ENCODE measurements around the gene SRGAP1. TPM values are rescaled to one million over a fixed set of nuclear protein-coding genes. Genes with fewer than 3 reads are reported as not detected.
"Not testable (repeated sequence)": the region's sequence is repeated elsewhere in the genome, so short reads cannot be mapped to it uniquely, and the experiment has no call there.

The SRGAP1 gene
- total RNA-seq, 1 donor from 2014 or later = 49.3 TPM

DNA sequence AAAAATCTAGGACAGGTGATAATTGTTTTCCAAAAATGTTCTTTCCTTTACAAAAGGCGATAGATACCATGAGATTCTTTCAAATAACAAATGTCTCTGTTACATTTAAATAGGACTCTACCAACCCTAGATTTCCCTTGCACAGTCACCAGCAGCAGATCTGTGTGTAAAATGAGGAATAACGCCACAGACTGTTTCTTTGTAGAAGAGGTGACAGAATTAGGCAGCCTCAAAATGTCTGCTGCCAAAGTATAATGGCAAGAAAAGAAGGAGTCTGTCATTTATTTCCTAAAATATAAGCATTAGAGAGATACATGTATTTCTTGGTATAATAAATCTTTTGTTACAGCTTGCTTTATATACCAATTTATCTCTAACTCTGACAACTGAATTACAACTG lies 8.5 kb upstream of the SRGAP1 start:
- Mint-ChIP-seq H3K36me3 (ENCODE audit: low read depth, unreplicated experiment) (no peaks in the 10 kb centered on the region), H3K27ac (ENCODE audit: unreplicated experiment) (no peak overlapping the region), H3K9me3 (ENCODE audit: unreplicated experiment) (no peaks in the 10 kb centered on the region), H3K4me1 (ENCODE audit: unreplicated experiment) (no peaks in the 10 kb centered on the region), H3K4me3 (ENCODE audit: unreplicated experiment) (no peak overlapping the region), H3K27me3 (ENCODE audit: unreplicated experiment) (peaks cover 5% of the 10 kb centered on the region)
- no peak for DNase-seq (ENCODE audit: low spot score)
- TF ChIP-seq, protein P1, sequence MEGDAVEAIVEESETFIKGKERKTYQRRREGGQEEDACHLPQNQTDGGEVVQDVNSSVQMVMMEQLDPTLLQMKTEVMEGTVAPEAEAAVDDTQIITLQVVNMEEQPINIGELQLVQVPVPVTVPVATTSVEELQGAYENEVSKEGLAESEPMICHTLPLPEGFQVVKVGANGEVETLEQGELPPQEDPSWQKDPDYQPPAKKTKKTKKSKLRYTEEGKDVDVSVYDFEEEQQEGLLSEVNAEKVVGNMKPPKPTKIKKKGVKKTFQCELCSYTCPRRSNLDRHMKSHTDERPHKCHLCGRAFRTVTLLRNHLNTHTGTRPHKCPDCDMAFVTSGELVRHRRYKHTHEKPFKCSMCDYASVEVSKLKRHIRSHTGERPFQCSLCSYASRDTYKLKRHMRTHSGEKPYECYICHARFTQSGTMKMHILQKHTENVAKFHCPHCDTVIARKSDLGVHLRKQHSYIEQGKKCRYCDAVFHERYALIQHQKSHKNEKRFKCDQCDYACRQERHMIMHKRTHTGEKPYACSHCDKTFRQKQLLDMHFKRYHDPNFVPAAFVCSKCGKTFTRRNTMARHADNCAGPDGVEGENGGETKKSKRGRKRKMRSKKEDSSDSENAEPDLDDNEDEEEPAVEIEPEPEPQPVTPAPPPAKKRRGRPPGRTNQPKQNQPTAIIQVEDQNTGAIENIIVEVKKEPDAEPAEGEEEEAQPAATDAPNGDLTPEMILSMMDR (IDR thresholded peaks at IDR 0.05; ENCODE audit: unreplicated experiment) = no peak

DNA sequence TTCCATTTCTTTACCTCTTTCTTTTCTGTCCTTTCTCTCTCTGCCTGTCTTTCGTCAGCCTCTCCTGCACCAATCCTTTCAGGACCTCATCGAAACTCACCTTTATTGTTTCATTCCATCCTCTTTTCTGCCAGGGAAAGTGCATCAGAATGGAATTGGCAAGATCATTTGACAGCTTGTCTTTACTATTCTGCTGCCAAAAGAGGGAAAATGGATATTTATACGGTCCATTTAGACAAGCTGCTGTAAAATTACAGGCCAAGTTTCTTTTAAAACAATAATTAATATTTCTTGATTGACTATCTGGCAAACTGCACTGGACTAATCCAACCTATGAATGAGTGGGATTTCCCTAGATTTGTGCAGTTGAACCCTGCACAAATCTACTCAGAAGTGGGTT lies 7.6 kb upstream of the SRGAP1 start:
- Mint-ChIP-seq H3K9me3 (ENCODE audit: unreplicated experiment) (no peaks in the 10 kb centered on the region), H3K4me1 (ENCODE audit: unreplicated experiment) (peaks cover 5% of the 10 kb centered on the region), H3K27ac (ENCODE audit: unreplicated experiment) (no peak overlapping the region), H3K4me3 (ENCODE audit: unreplicated experiment) (no peak overlapping the region), H3K27me3 (ENCODE audit: unreplicated experiment) (peaks cover 5% of the 10 kb centered on the region), H3K36me3 (ENCODE audit: low read depth, unreplicated experiment) (no peaks in the 10 kb centered on the region)
- no peak for DNase-seq (ENCODE audit: low spot score)
- TF ChIP-seq, protein P1 (IDR thresholded peaks at IDR 0.05; ENCODE audit: unreplicated experiment) = no peak

DNA sequence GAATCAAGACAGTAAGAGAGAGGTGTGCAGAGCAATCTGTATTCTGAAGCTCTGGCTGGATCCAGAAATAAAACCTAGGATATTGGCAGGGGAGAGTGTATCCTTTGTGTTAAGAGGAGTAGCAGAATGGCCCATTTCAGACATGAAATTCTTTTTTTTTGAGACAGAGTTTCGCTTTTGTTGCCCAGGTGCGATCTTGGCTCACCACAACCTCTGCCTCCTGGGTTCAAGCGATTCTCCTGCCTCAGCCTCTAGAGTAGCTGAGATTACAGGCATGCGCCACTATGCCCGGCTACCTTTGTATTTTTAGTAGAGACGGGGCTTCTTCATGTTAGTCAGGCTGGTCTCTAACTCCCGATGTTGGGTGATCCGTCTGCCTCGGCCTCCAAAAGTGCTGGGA lies 6.1 kb upstream of the SRGAP1 start:
- Mint-ChIP-seq H3K4me1 (ENCODE audit: unreplicated experiment) (peaks cover 10% of the 10 kb centered on the region), H3K27me3 (ENCODE audit: unreplicated experiment) (peaks cover 3% of the 10 kb centered on the region)

DNA sequence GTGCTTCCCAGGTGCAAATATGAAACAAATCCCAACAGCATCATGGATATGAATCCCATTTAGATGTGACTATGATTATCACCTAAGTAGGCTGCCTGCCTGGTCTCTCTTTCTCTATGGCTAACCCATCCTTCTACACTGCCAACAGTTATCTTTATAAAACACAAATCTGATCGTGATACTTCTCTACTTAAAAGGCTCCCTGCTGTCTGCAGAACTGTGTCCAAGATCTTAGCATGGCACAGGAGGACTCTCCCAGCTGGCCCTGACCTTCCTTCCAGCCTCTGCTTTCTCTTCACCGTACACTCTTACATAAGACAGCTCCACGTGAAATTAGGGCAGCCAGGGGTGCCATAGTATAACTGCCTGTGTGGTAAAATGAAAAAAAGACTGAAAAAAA lies 3.5 kb upstream of the SRGAP1 start:
- Mint-ChIP-seq H3K27me3 (ENCODE audit: unreplicated experiment) (peaks cover 2% of the 10 kb centered on the region), H3K4me1 (ENCODE audit: unreplicated experiment) (peaks cover 17% of the 10 kb centered on the region), H3K9me3 (ENCODE audit: unreplicated experiment) (no peaks in the 10 kb centered on the region), H3K27ac (ENCODE audit: unreplicated experiment) (no peak overlapping the region), H3K4me3 (ENCODE audit: unreplicated experiment) (no peak overlapping the region), H3K36me3 (ENCODE audit: low read depth, unreplicated experiment) (peaks cover 3% of the 10 kb centered on the region)
- TF ChIP-seq, protein P1 (IDR thresholded peaks at IDR 0.05; ENCODE audit: unreplicated experiment) = no peak
- no peak for DNase-seq (ENCODE audit: low spot score)

More for the DNA sequence above, 6.1 kb upstream of the SRGAP1 start:
- H3K36me3 Mint-ChIP-seq (ENCODE audit: low read depth, unreplicated experiment) = peaks cover 3% of the 10 kb centered on the region
- DNase-seq (ENCODE audit: low spot score) = no peak
- no peaks in the 10 kb centered on the region for H3K9me3 Mint-ChIP-seq (ENCODE audit: unreplicated experiment)
- TF ChIP-seq, protein P1 (IDR thresholded peaks at IDR 0.05; ENCODE audit: unreplicated experiment) = no peak
- no peak overlapping the region for H3K27ac Mint-ChIP-seq (ENCODE audit: unreplicated experiment)
- H3K4me3 Mint-ChIP-seq (ENCODE audit: unreplicated experiment) = no peak overlapping the region

DNA sequence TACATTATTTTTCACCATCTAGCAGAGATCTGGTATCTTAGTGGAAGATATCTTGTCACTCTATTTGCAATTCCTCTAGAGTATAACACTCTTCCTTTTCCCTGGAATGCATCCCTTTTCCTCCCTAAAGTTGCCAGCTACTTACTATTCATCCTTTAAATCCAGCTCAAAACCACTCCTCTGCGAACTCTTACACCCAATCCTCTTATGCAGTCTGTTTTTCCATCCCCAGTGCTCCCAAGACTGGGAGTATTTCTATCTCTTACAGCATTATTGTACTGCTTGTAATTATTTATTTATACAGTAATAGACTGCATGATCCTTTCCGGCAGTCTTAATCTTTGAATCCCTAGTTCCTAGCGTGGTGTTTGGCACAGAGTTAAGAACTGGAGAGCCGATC lies 2.9 kb upstream of the SRGAP1 start:
- Mint-ChIP-seq H3K27ac (ENCODE audit: unreplicated experiment) (no peak overlapping the region), H3K36me3 (ENCODE audit: low read depth, unreplicated experiment) (peaks cover 3% of the 10 kb centered on the region), H3K27me3 (ENCODE audit: unreplicated experiment) (peaks cover 2% of the 10 kb centered on the region), H3K4me3 (ENCODE audit: unreplicated experiment) (no peak overlapping the region), H3K9me3 (ENCODE audit: unreplicated experiment) (no peaks in the 10 kb centered on the region), H3K4me1 (ENCODE audit: unreplicated experiment) (peaks cover 23% of the 10 kb centered on the region)
- no peak for DNase-seq (ENCODE audit: low spot score)
- TF ChIP-seq, protein P1 (IDR thresholded peaks at IDR 0.05; ENCODE audit: unreplicated experiment) = no peak

DNA sequence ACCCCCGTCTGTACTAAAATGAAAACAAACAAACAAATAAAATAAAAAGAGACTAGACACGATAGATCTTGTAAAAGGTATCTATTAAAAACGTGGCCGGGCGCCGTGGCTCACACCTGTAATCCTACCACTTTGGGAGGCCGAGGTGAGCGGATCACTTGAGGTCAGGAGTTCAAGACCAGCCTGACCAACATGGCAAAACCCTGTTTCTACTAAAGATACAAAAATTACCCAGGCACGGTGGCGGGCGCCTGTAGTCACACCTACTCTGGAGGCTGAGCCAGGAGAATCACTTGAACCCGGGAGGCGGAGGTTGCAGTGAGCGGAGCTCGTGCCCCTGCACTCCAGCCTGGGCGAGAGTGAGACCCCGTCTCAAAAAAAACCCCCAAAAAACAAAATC lies 1.8 kb upstream of the SRGAP1 start:
- H3K27ac Mint-ChIP-seq (ENCODE audit: unreplicated experiment) = peak overlapping the region; percentile 40
- H3K4me3 Mint-ChIP-seq (ENCODE audit: unreplicated experiment) = peak overlapping the region; percentile 93
- DNase-seq (ENCODE audit: low spot score); H3K9me3 Mint-ChIP-seq (ENCODE audit: unreplicated experiment); H3K27me3 Mint-ChIP-seq (ENCODE audit: unreplicated experiment); H3K36me3 Mint-ChIP-seq (ENCODE audit: low read depth, unreplicated experiment): not testable (repeated sequence)
- peaks cover 29% of the 10 kb centered on the region for H3K4me1 Mint-ChIP-seq (ENCODE audit: unreplicated experiment)

Data from endothelial cell (in vitro differentiated cells).